GM21786 (cell line): ENCODE data around the gene GLYR1.

Experiments used
- ATAC-seq: cut with Tn5 transposase; IDR thresholded peaks from one replicate; pipeline ENCODE4 v1.9.1; 2021; ENCODE audit not compliant: unreplicated experiment

The GLYR1 gene

DNA sequence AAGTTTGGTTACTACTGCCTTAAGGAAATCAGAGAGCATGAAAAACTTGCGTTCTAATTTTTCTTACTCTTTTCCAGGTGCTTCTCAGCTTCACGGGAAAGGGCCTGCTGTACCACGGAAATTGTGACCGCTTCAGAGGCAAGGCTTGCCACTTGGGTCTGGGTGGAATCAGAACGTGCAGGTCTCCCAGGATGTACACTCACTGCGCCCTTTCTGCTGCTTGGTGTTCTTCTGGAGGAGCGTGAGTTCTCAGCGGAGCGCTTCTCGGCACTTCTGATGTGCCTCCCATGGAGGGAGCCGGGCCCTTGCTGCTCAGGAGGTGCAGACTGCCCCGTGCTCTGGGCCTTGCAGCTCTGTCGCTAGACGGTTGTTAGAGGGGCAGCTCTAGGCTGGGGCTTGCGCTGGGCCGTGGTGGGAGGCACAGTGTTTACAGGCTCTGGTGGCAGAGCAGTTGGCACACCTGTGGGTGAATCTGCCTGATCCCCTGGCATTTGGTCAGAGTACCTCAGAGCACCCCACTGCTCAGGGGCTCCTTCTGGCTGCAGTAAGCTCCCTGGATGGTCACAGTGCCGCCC lies 33.0 kb upstream of the GLYR1 start:
- no peak for ATAC-seq

DNA sequence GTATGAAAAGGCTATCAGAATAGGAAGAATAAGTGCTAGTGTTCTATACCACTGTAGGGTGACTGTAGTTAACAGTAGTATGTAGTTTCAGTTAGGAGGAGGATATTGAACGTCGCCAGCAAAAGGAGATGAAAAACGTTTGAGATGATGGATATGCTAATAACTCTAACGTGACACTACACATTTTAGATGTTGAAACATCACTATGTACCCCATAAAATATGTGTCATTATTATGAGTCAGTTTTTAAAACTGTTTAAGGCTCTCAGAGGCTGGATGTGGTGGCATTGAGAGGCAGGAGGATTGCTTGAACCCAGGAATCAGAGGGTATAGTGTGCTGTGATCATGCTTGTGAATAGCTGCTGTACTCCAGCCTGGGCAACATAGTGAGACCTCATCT lies 32.0 kb upstream of the GLYR1 start:
- no peak for ATAC-seq

DNA sequence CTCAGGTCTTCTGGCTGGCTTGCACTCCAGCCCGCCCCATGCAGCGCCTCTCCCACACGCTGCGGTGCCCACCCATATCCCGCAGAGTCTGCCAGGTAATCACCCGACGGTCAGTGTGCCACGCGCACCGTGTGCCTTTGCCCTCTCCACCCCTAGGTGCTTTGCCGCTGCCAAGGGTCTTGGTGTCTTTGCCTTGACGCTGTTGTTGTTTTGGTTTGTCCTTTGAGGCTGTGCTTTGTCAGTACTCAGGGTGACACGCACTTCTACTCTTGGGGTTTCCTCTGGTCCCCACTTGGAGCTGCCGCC lies 30.2 kb upstream of the GLYR1 start:
- ATAC-seq: no peak

GRCh38 chr16:4876646-4877379 lies 29.7 kb upstream of the GLYR1 start:
- no peak for ATAC-seq

DNA sequence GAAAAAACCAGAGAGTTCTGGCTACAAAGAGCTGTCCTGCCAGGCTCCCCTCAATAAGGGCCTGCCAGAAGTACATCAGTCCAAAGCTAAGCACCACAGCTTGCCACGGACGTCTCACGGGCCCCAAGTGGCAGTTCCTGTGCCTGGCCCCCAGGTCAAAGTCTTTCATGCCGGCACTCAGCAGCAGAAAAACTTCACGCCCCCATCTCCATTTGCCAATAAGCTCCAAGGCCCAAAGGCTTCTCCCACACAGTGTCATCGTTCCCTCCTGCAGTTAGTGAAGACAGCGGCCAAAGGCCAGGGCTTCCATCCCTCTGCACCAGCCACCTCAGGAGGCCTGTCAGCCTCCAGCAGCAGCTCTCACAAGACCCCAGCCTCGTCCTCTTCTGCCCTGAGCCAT lies 27.6 kb upstream of the GLYR1 start:
- ATAC-seq: no peak

DNA sequence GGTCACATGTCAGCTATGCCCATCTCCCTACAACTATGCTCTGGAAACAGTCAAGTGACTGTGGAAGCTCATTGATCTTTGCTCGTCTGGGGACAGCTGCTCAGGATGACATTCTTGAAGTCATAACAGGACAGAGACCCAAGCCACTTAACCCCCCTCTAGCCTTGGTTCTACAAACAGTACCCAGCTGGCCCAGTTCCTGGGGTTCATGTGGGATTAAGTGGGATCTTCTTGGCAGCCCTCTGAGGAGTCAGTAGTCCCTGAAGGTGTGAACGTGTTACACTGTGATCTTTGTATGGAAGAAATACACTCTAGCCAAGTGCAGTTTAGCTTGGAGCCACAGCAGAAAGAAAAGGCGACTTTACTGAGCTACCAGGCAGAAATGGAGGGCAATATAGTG lies 26.0 kb upstream of the GLYR1 start:
- ATAC-seq: no peak

DNA sequence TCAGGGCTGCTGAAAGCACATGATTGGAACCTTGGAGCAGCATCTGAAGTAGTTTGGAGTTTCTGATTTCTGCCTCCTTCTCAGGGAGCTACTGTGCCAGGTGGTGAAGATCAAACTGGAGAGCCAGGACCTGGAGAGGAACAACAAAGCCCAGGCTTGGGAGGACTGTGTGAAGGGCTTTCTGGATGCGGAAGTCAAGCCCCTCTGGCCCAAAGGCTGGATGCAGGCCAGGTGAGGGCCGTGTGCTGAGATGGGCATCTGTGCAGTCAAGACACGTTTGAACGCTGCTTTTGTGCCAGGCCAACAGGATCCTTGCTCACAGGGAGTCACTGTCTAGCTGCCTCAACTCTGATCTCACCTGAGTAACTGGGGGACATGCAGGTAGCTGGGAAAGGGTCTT lies 24.0 kb upstream of the GLYR1 start:
- no peak for ATAC-seq

DNA sequence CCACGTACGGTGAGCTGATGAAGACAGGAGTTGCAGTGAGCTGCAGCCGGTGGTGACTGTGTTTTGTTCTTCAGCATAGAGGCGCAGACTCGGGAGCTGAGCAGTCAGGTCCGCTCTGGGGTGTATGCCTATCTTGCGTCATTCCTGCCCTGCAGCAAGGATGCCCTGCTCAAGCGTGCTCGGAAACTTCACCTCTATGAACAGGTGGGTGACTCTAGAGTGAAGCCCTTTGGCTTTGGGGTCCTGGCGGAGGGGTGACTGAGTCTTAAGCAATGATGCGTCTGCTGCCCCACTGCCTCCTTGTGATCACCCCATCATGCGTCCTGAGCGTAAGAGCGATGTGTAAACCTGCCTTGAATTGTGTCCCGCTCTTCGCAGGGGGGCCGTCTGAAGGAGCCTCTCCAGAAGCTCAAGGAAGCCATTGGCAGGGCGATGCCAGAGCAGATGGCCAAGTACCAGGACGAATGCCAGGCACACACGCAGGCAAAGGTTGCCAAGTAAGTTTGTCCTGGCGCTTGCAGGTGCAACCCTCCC lies 23.1 kb upstream of the GLYR1 start:
- ATAC-seq: no peak

- no peak for ATAC-seq
Measured at GRCh38 chr16:4869147-4869805, 22.2 kb upstream of the GLYR1 start.

- no peak for ATAC-seq
Measured at GRCh38 chr16:4868535-4868934, 21.4 kb upstream of the GLYR1 start.

GRCh38 chr16:4868026-4868425 lies 20.9 kb upstream of the GLYR1 start:
- ATAC-seq: peak; percentile 61

GRCh38 chr16:4866586-4866985 lies 19.5 kb upstream of the GLYR1 start:
- no peak for ATAC-seq

GRCh38 chr16:4865231-4865860 lies 18.3 kb upstream of the GLYR1 start:
- ATAC-seq: no peak

- ATAC-seq: no peak
Measured at GRCh38 chr16:4864728-4865127, 17.6 kb upstream of the GLYR1 start.

- no peak for ATAC-seq
Measured at GRCh38 chr16:4862639-4863038, 15.6 kb upstream of the GLYR1 start.

DNA sequence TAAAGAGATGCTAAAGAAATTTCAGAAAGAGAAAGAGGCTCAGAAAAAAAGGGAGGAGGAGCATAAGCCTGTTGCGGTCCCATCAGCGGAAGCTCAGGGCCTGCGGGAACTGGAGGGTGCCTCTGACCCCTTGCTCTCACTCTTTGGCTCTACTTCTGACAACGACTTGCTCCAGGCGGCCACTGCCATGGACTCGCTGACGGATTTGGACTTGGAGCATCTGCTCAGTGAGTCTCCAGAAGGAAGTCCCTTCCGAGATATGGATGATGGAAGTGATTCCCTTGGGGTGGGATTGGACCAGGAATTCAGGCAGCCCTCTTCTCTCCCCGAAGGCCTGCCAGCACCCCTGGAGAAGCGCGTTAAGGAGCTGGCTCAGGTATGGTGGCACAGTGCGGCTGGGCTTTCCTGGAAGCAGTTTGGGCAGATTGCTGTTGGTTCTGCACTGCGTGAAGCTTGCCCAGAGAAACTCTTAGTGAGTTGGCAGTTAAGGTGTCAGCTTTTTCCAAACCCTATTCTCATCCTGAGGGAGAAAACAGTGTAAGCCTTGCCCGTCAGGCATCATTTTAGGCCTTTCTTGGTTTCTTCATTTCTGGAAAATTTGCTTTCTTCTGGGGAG lies 13.7 kb upstream of the GLYR1 start:
- no peak for ATAC-seq

DNA sequence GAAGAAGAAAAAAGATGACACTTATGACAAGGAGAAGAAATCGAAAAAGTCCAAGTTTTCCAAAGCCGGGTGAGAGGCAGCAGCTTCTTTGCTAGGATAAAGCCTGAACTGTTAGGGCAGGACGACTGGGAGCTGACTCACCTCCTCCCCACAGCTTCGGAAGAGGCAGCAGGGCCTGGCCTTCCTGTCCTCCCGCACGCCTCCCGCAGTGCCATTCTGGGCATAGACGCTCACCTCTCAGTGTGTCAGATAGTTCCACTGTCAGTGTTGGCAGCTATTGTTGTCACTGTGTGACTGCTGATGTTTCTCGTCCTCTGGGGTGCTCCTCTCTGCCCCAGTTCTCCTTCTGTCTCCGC lies 12.8 kb upstream of the GLYR1 start:
- ATAC-seq: no peak

- ATAC-seq: no peak
Measured at GRCh38 chr16:4859190-4859899, 12.3 kb upstream of the GLYR1 start.

DNA sequence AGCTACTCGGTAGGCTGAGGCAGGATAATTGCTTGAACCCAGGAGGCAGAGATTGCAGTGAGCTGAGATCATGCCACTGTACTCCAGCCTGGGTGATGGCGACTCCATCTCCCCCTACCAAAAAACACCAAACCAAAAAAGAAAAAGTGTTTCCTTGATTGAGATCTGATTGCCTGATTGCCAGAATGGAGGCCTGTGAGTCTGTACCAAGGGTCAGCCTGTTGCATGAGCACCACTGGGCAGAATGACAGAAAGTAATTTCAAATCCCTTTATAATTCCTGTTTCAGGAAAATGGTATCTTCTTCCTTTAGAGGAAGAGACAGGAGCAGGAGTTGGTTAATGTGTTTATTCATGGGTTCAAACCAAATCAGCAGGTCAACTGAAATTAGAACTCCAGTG lies 8.7 kb upstream of the GLYR1 start:
- no peak for ATAC-seq

- no peak for ATAC-seq
Measured at GRCh38 chr16:4855371-4855770, 8.3 kb upstream of the GLYR1 start.
